ENCODE results near the gene CACNA1A. TPM values are rescaled to one million over a fixed set of nuclear protein-coding genes. Genes with fewer than 3 reads are reported as not detected.

CACNA1A gene
- total RNA-seq, 2 experiments from 2014 or later = 0.30 to 0.45 TPM

DNA sequence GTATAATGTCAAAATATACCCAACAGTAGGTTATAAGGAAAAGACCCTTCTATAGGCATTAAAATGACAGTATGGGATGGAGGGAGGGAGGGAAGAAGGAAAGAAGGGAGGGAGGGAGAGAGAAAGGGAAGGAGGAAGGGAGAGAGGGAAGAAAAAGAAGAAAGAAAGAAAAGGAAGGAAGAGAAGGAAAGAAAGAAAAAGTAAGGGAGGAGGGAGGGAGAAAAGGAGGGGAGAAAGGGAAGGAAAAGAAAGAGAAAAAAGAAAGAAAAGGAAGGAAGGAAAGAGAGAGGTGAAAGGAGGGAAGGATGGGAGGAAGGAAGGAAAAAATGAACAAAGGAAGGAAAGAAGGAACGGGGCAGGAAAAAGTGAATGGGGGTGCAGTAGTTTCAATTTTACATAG, 35.3 kb upstream of the CACNA1A start:
- no peak for DNase-seq
- H3K4me1 Mint-ChIP-seq (ENCODE audit: low read depth) = no peaks in the 10 kb centered on the region
- peaks cover 8% of the 10 kb centered on the region for H3K9me3 Mint-ChIP-seq
- TF ChIP-seq, protein P1, sequence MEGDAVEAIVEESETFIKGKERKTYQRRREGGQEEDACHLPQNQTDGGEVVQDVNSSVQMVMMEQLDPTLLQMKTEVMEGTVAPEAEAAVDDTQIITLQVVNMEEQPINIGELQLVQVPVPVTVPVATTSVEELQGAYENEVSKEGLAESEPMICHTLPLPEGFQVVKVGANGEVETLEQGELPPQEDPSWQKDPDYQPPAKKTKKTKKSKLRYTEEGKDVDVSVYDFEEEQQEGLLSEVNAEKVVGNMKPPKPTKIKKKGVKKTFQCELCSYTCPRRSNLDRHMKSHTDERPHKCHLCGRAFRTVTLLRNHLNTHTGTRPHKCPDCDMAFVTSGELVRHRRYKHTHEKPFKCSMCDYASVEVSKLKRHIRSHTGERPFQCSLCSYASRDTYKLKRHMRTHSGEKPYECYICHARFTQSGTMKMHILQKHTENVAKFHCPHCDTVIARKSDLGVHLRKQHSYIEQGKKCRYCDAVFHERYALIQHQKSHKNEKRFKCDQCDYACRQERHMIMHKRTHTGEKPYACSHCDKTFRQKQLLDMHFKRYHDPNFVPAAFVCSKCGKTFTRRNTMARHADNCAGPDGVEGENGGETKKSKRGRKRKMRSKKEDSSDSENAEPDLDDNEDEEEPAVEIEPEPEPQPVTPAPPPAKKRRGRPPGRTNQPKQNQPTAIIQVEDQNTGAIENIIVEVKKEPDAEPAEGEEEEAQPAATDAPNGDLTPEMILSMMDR (IDR thresholded peaks at IDR 0.05) = no peak
- no peak for ATAC-seq (ENCODE audit: poor library complexity)
- no peaks in the 10 kb centered on the region for H3K36me3 Mint-ChIP-seq (ENCODE audit: low read depth)
- no peak overlapping the region for H3K27ac Mint-ChIP-seq
- H3K4me1 ChIP-seq (ENCODE audit: insufficient read depth, low read length) = no peaks in the 10 kb centered on the region
- H3K27me3 Mint-ChIP-seq = peaks cover 48% of the 10 kb centered on the region
- POLR2A ChIA-PET = no interaction called here
- peaks cover 6 to 7% of the 10 kb centered on the region in 2 experiments for H3K9me3 ChIP-seq (ENCODE audit: control insufficient read depth in 1 of 2, insufficient read depth in 1 of 2, low read length in 2 of 2)
- CTCF ChIA-PET = no interaction called here
- H3K27ac ChIP-seq (ENCODE audit: low read depth in 1 of 2, low read length in 2 of 2) = no peak overlapping the region
- peaks cover 13 to 36% of the 10 kb centered on the region in 2 experiments for H3K27me3 ChIP-seq (ENCODE audit: control insufficient read depth in 1 of 2, insufficient read depth in 2 of 2, low read length in 2 of 2)
- intact Hi-C loops (cut with DNase I, micrococcal nuclease) = no loop called here
- H3K4me3 ChIP-seq (ENCODE audit: low read length) = no peak overlapping the region
- H3K36me3 ChIP-seq (ENCODE audit: insufficient read depth, low read length) = no peaks in the 10 kb centered on the region
- no peak overlapping the region for H3K4me3 Mint-ChIP-seq

DNA sequence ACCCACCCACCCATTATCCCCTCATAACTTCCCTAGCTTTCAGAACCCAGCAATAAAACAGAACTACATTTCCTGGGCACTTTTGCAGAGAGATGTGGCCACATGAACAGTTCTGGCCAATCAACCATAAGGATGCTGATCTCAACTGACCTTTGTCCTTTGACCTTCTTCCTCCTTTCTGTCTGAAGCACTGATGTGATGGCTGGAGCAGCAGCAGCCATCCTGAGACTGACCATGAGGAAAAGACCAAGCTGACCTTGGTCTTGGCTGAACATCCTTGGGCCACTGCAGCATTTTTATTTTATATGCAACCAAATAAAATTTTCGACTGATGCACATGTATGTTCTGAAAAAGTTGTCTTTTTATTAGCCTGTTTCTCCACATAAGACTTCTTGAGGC, 33.1 kb upstream of the CACNA1A start:
- ATAC-seq (ENCODE audit: poor library complexity) = no peak
- intact Hi-C loops (cut with DNase I, micrococcal nuclease) = no loop called here
- H3K4me1 Mint-ChIP-seq (ENCODE audit: low read depth) = no peaks in the 10 kb centered on the region
- TF ChIP-seq, protein P1 (IDR thresholded peaks at IDR 0.05) = no peak
- Histone ChIP-seq H3K4me1 (ENCODE audit: insufficient read depth, low read length) (no peaks in the 10 kb centered on the region), H3K9me3 (ENCODE audit: control insufficient read depth in 1 of 2, insufficient read depth in 1 of 2, low read length in 2 of 2) (peaks cover 4 to 7% of the 10 kb centered on the region in 2 experiments), H3K27me3 (ENCODE audit: control insufficient read depth in 1 of 2, insufficient read depth in 2 of 2, low read length in 2 of 2) (peaks cover 13 to 29% of the 10 kb centered on the region in 2 experiments), H3K36me3 (ENCODE audit: insufficient read depth, low read length) (no peaks in the 10 kb centered on the region), H3K4me3 (ENCODE audit: low read length) (no peak overlapping the region), H3K27ac (ENCODE audit: low read depth in 1 of 2, low read length in 2 of 2) (no peak overlapping the region)
- DNase-seq = no peak
- no peak overlapping the region for H3K27ac Mint-ChIP-seq
- H3K36me3 Mint-ChIP-seq (ENCODE audit: low read depth) = no peaks in the 10 kb centered on the region
- H3K9me3 Mint-ChIP-seq = peaks cover 8% of the 10 kb centered on the region
- peaks cover 55% of the 10 kb centered on the region for H3K27me3 Mint-ChIP-seq
- H3K4me3 Mint-ChIP-seq = no peak overlapping the region
- POLR2A ChIA-PET = no interaction called here
- CTCF ChIA-PET = no interaction called here

DNA sequence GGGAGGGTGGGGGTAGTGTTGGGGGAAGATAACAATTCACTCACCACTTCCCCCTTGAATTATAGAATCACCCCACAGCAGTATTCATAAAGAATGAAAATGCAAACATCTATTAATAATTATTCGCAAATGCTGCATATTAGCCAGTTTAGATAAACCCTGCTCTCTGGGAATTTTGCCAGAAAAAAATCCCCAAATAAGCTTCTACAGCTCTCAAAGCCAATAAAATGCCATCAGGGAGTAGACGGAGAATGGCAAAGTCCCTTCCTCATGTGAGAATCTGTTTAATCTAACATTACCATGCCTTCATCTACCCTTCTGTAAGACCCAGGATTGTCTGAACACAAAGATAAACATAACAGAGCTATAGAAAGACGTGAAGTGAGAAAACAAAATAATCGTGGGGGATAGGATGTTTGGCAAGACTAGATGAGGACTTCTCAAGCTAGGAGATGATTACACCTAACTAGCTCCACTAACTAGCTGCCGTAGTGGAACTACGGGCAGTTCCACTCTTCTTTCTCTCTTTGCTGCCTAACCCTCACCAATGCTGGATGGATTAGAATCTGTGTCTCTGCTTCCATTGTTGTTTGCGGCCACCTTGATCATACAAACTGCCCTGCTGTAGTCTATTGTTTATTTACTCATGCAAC, 32.4 kb upstream of the CACNA1A start:
- Mint-ChIP-seq H3K27ac (no peak overlapping the region), H3K4me1 (ENCODE audit: low read depth) (no peaks in the 10 kb centered on the region), H3K36me3 (ENCODE audit: low read depth) (no peaks in the 10 kb centered on the region), H3K9me3 (peaks cover 6% of the 10 kb centered on the region), H3K27me3 (peaks cover 59% of the 10 kb centered on the region), H3K4me3 (no peak overlapping the region)
- Histone ChIP-seq H3K4me1 (ENCODE audit: insufficient read depth, low read length) (no peaks in the 10 kb centered on the region), H3K36me3 (ENCODE audit: insufficient read depth, low read length) (no peaks in the 10 kb centered on the region), H3K27me3 (ENCODE audit: control insufficient read depth in 1 of 2, insufficient read depth in 2 of 2, low read length in 2 of 2) (peaks cover 13 to 29% of the 10 kb centered on the region in 2 experiments), H3K27ac (ENCODE audit: low read depth in 1 of 2, low read length in 2 of 2) (no peak overlapping the region), H3K9me3 (ENCODE audit: control insufficient read depth in 1 of 2, insufficient read depth in 1 of 2, low read length in 2 of 2) (peaks cover 4 to 7% of the 10 kb centered on the region in 2 experiments), H3K4me3 (ENCODE audit: low read length) (no peak overlapping the region)
- ATAC-seq (ENCODE audit: poor library complexity) = no peak
- intact Hi-C loops (cut with DNase I, micrococcal nuclease) = no loop called here
- DNase-seq = no peak
- CTCF ChIA-PET = no interaction called here
- TF ChIP-seq, protein P1 (IDR thresholded peaks at IDR 0.05) = no peak
- POLR2A ChIA-PET = no interaction called here
